SH-SY5Y (cell line): ENCODE results near the gene ARHGAP26.

ENCODE experiments used
- GATA2 ChIP-seq: IDR thresholded peaks from 2 replicates; pipeline ENCODE4 v1.6.1; 2011; ENCODE audit warnings: mild to moderate bottlenecking, low read depth, low read length
- GATA3 ChIP-seq: IDR thresholded peaks from 2 replicates; pipeline ENCODE4 v1.6.1; 2011; ENCODE audit warnings: low read depth, mild to moderate bottlenecking, low read length, moderate library complexity

DNA sequence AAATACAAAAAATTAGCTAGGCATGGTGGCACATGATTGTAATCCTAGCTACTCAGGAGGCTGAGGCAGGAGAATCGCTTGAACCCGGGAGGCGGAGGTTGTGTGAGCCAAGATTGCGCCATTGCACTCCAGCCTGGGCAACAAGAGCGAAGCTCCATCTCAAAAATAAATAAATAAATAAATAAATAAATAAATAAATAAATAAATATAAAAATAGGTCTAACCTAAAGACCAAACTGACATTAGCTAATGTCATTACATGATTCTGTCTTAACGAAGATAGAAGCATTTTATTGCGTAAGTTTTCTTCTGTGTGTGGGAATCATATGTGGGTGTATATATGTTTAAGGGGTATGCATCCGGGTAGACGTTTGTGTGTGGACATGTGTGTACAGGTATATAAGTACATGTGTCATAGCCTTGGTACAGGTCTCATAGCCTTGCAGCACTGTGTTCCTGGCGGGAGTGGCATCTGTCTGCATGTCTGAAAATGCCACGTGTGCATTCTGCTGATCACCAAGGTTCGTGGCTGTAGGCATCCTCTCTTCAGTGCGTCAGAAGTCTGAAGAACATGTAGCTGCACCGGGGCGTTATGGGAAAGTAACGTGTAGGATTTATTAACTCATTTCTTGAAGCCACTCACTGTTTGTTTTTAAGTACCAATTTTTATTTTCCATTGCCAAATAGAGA lies 335.2 kb downstream of the ARHGAP26 start:
- no peak for TF ChIP-seq GATA3
- no peak for TF ChIP-seq GATA2
